Fibroblast of mammary gland (primary cell): ENCODE measurements around the gene ATP5F1E.
A peak's percentile ranks its signal among the peaks of the same experiment; 100 is the strongest.

ENCODE experiments used
- DNase-seq: peaks from one replicate; pipeline ENCODE4 v3.0.0-alpha.2; 2010; ENCODE audit warnings: low read depth
- H3K4me3 ChIP-seq: 2 replicates; pipeline ENCODE4 v1.5.1; 2011; ENCODE audit warnings: low read depth, mild to moderate bottlenecking, low read length, moderate library complexity; ENCODE audit not compliant: control insufficient read depth
- CTCF ChIP-seq: conservative IDR thresholded peaks from 2 replicates; pipeline ENCODE4 v1.5.1; 2011; ENCODE audit warnings: low read depth, low read length, inconsistent platforms; ENCODE audit not compliant: control insufficient read depth, insufficient read depth

ATP5F1E gene

GRCh38 chr20:59032023-59032712 is at the start of gene ATP5F1E:
Gene ATP5F1E (minus strand): TSS chr20:59032335. CDS start chr20:59032251, 84 bp downstream.
- H3K4me3 ChIP-seq, result peak within 1 kb of the TSS; percentile 68
- peak; percentile 85 for DNase-seq
- TF ChIP-seq CTCF, result no peak

GRCh38 chr20:59081036-59081435 is 48.9 kb upstream of the ATP5F1E start:
- H3K4me3 ChIP-seq, result no peak overlapping the region
- DNase-seq, result no peak
- no peak for TF ChIP-seq CTCF

GRCh38 chr20:59078231-59078630 is 46.1 kb upstream of the ATP5F1E start:
- no peak overlapping the region for H3K4me3 ChIP-seq
- TF ChIP-seq CTCF, result no peak
- DNase-seq, result no peak

GRCh38 chr20:59077705-59078104 is 45.6 kb upstream of the ATP5F1E start:
- no peak for DNase-seq
- no peak overlapping the region for H3K4me3 ChIP-seq
- TF ChIP-seq CTCF, result no peak

- DNase-seq, result no peak
- no peak for TF ChIP-seq CTCF
- H3K4me3 ChIP-seq, result no peak overlapping the region
Observed at GRCh38 chr20:59075934-59076508, 43.9 kb upstream of the ATP5F1E start.

- DNase-seq, result peak; percentile 40
Observed at GRCh38 chr20:59074456-59074855, 42.3 kb upstream of the ATP5F1E start.

More at GRCh38 chr20:59074456-59074855, 42.3 kb upstream of the ATP5F1E start:
- no peak overlapping the region for H3K4me3 ChIP-seq
- TF ChIP-seq CTCF, result no peak
